ENCODE measurements around the gene RAPGEF3. TPM values are rescaled to one million over a fixed set of nuclear protein-coding genes. Genes with fewer than 3 reads are reported as not detected.

The RAPGEF3 gene
- total and polyA plus RNA-seq, 3 donors from 2014 or later: 13.9 to 30.2 (median 24.6) TPM

DNA sequence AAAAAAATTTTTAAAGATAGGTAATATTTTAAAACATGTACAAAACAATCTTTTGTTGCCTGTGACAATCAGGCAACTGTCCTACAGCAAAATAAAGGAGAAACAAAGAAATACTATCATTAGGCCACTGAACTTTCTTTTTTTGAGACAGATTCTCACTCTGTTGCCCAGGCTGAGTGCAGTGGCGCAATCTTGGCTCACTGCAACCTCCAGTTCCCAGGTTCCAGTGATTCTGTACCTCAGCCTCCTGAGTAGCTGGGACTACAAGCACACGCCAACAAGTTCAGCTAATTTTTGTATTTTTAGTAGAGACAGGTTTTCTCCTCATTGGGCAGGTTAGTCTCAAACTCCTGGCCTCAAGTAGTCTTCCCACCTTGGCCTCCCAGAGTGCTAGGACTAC lies 69.5 kb downstream of the RAPGEF3 start:
- no peaks in the 10 kb centered on the region for H3K4me1 ChIP-seq
- H3K4me3 ChIP-seq: no peak overlapping the region
- no peaks in the 10 kb centered on the region for H3K9me3 ChIP-seq
- no peak for DNase-seq
- intact Hi-C loops (cut with DNase I; ENCODE audit: low total_unique reads): no loop called here
- H3K27ac ChIP-seq: no peak overlapping the region
- no peaks in the 10 kb centered on the region for H3K36me3 ChIP-seq (ENCODE audit: low read depth, missing control alignments)
- TF ChIP-seq CTCF (IDR thresholded peaks at IDR 0.05): no peak
- TF ChIP-seq POLR2A (IDR thresholded peaks at IDR 0.05): no peak
- 82 to 85% methylated on average over 2 of the region's 2 CpGs for WGBS, 2 donors
- H3K27me3 ChIP-seq: no peaks in the 10 kb centered on the region

GRCh38 chr12:47687636-47688035 lies 71.0 kb downstream of the RAPGEF3 start:
- Histone ChIP-seq H3K27ac (no peak overlapping the region), H3K36me3 (ENCODE audit: low read depth, missing control alignments) (no peaks in the 10 kb centered on the region), H3K4me1 (no peaks in the 10 kb centered on the region), H3K9me3 (no peaks in the 10 kb centered on the region), H3K4me3 (no peak overlapping the region), H3K27me3 (no peaks in the 10 kb centered on the region)
- DNase-seq: no peak
- intact Hi-C loops (cut with DNase I; ENCODE audit: low total_unique reads): no loop called here
- WGBS, 2 donors: 60 to 78% methylated on average over 3 of the region's 3 CpGs
- TF ChIP-seq POLR2A (IDR thresholded peaks at IDR 0.05) (no peak), CTCF (IDR thresholded peaks at IDR 0.05) (no peak)

GRCh38 chr12:47686645-47687240 lies 71.9 kb downstream of the RAPGEF3 start:
- peak; percentile 29 for DNase-seq
- no peak for TF ChIP-seq POLR2A (IDR thresholded peaks at IDR 0.05)
- peak; percentile 30 to 57 (median 41) for TF ChIP-seq CTCF (IDR thresholded peaks at IDR 0.05)
- H3K27ac ChIP-seq: no peak overlapping the region
- intact Hi-C loops (cut with DNase I; ENCODE audit: low total_unique reads): no loop called here
- H3K27me3 ChIP-seq: no peaks in the 10 kb centered on the region
- no peak overlapping the region for H3K4me3 ChIP-seq
- H3K4me1 ChIP-seq: no peaks in the 10 kb centered on the region
- H3K9me3 ChIP-seq: no peaks in the 10 kb centered on the region
- WGBS, 2 donors: 63 to 78% methylated on average over 4 of the region's 4 CpGs
- H3K36me3 ChIP-seq (ENCODE audit: low read depth, missing control alignments): no peaks in the 10 kb centered on the region

Other genes with a start within 250 kb of the RAPGEF3 start
- gene RPAP3, start 52.9 kb downstream of the RAPGEF3 start, total RNA-seq: 10 to 100 TPM; 25.0 to 32.3 TPM
- 12.7 TPM for gene RPAP3, start 52.9 kb downstream of the RAPGEF3 start, polyA plus RNA-seq (ENCODE audit: insufficient read depth, low read depth, low replicate concordance)
- under 1 TPM; 0.16 to 0.43 TPM for gene ENDOU, start 33.4 kb downstream of the RAPGEF3 start, total RNA-seq
- gene ENDOU, start 33.4 kb downstream of the RAPGEF3 start, polyA plus RNA-seq (ENCODE audit: insufficient read depth, low read depth, low replicate concordance): 0.21 TPM
- 10 to 100 TPM; 25.5 to 32.0 TPM for gene SLC48A1, start 14.4 kb upstream of the RAPGEF3 start, total RNA-seq
- 21.0 TPM for gene SLC48A1, start 14.4 kb upstream of the RAPGEF3 start, polyA plus RNA-seq (ENCODE audit: insufficient read depth, low read depth, low replicate concordance)
- 10 to 100 TPM; 39.9 to 70.0 TPM for gene HDAC7, start 61.0 kb upstream of the RAPGEF3 start, total RNA-seq
- gene HDAC7, start 61.0 kb upstream of the RAPGEF3 start, polyA plus RNA-seq (ENCODE audit: insufficient read depth, low read depth, low replicate concordance): 28.2 TPM
- 1 to 10 TPM; 1.4 to 2.9 TPM for gene VDR, start 146.1 kb upstream of the RAPGEF3 start, total RNA-seq
- gene VDR, start 146.1 kb upstream of the RAPGEF3 start, polyA plus RNA-seq (ENCODE audit: insufficient read depth, low read depth, low replicate concordance): 3.7 TPM
- gene TMEM106C, start 204.7 kb upstream of the RAPGEF3 start, total RNA-seq: 10 to 100 TPM; 63.5 to 91.1 TPM
- 132 TPM for gene TMEM106C, start 204.7 kb upstream of the RAPGEF3 start, polyA plus RNA-seq (ENCODE audit: insufficient read depth, low read depth, low replicate concordance)
- gene COL2A1, start 245.6 kb upstream of the RAPGEF3 start, total RNA-seq: 1 to 10 TPM; 1.8 to 8.0 TPM
- gene COL2A1, start 245.6 kb upstream of the RAPGEF3 start, polyA plus RNA-seq (ENCODE audit: insufficient read depth, low read depth, low replicate concordance): 2.8 TPM